GM12892 (cell line): ENCODE results near the gene ZNF485.

Source experiments
- POLR2A ChIP-seq: IDR thresholded peaks from 2 replicates; pipeline ENCODE4 v1.6.1; 2011; ENCODE audit warnings: low read depth, low read length, control low read depth
- POLR2AphosphoS5 ChIP-seq: IDR thresholded peaks from 2 replicates; pipeline ENCODE4 v1.6.1; 2011; ENCODE audit warnings: low read depth, low read length, control low read depth

DNA sequence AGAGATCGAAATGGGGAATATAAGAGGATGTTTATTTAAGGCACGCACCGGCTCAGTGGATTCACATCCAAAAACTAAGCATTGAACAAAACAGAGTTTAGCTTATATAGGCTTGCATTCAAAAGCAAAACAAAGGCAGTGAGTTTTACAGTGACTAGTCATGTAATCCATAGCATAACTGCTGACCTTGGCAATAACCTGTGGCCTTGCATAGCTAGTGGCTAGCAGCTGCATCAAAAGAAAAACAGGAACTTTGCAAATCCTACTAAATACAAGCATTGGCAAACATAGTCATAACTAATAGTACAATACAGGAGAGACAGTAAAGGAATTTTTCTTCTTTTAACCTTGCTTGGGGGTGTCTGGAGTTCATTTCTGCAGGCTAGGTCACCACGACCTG, 9.7 kb upstream of the ZNF485 start:
- TF ChIP-seq POLR2A (no peak), POLR2AphosphoS5 (no peak)
